DOHH2 (cell line): ENCODE results near the gene GAB1.

Source experiments
- H3F3A ChIP-seq: fragments of 200-600 bp; sonication (generic), shearing (Covaris generic); 2 replicates; pipeline ENCODE4 v1.6.0; 2016; ENCODE audit warnings: antibody characterized with exemption, mild to moderate bottlenecking; ENCODE audit not compliant: control insufficient read depth, insufficient read depth
- H3K27ac ChIP-seq: fragments of 200-600 bp; sonication (generic); 2 replicates; pipeline ENCODE4 v1.5.1; 2014; ENCODE audit warnings: low read depth, mild to moderate bottlenecking, low read length, moderate library complexity
- H3K27me3 ChIP-seq: fragments of 200-600 bp; sonication (generic); 2 replicates; pipeline ENCODE4 v1.6.1; 2014; ENCODE audit warnings: mild to moderate bottlenecking, low read length, mixed read lengths; ENCODE audit not compliant: control insufficient read depth
- H3K36me3 ChIP-seq: fragments of 200-600 bp; sonication (generic); 2 replicates; pipeline ENCODE4 v1.6.1; 2014; ENCODE audit warnings: mild to moderate bottlenecking, low read length, moderate library complexity, mixed read lengths; ENCODE audit not compliant: control insufficient read depth
- H3K4me1 ChIP-seq: fragments of 200-600 bp; sonication (generic); 2 replicates; pipeline ENCODE4 v1.6.1; 2014; ENCODE audit warnings: mild to moderate bottlenecking, low read length, mixed read lengths; ENCODE audit not compliant: control insufficient read depth
- H3K4me2 ChIP-seq: fragments of 200-600 bp; sonication (generic); 2 replicates; pipeline ENCODE4 v1.6.0; 2014; ENCODE audit warnings: mild to moderate bottlenecking, low read length, moderate library complexity
- H3K4me3 ChIP-seq: fragments of 200-600 bp; sonication (generic); 2 replicates; pipeline ENCODE4 v1.5.1; 2014; ENCODE audit warnings: mild to moderate bottlenecking, low read length, mixed read lengths
- H3K79me2 ChIP-seq: fragments of 200-600 bp; sonication (generic); 2 replicates; pipeline ENCODE4 v1.6.1; 2014; ENCODE audit warnings: mild to moderate bottlenecking, low read length, mixed read lengths; ENCODE audit not compliant: control insufficient read depth
- H3K9me2 ChIP-seq: fragments of 200-600 bp; sonication (generic); replicated peaks from 2 replicates; pipeline ENCODE4 v1.6.1; 2014; ENCODE audit warnings: mild to moderate bottlenecking, low read length, mixed read lengths; ENCODE audit not compliant: control insufficient read depth
- H3K9me3 ChIP-seq: fragments of 200-600 bp; sonication (generic); 2 replicates; pipeline ENCODE4 v1.6.1; 2014; ENCODE audit warnings: antibody characterized with exemption, low read length, mixed read lengths; ENCODE audit not compliant: control insufficient read depth, insufficient read depth
- H4K20me1 ChIP-seq: fragments of 200-600 bp; sonication (generic); 2 replicates; pipeline ENCODE4 v1.6.0; 2014; ENCODE audit warnings: low read depth, mild to moderate bottlenecking, antibody characterized with exemption, low read length, moderate library complexity; ENCODE audit not compliant: control insufficient read depth, insufficient read depth
- CTCF ChIP-seq: fragments of 200-600 bp; sonication (generic); IDR thresholded peaks from one replicate; pipeline ENCODE4 v1.5.1; 2014; ENCODE audit warnings: antibody characterized with exemption, mild to moderate bottlenecking, low read depth, low read length; ENCODE audit not compliant: poor library complexity, severe bottlenecking
- EZH2phosphoT487 ChIP-seq: fragments of 200-600 bp; sonication (generic); IDR thresholded peaks from 2 replicates; pipeline ENCODE4 v1.6.1; 2017; ENCODE audit warnings: borderline replicate concordance, mild to moderate bottlenecking, antibody characterized with exemption, low read length, moderate library complexity, mixed read lengths

The GAB1 gene

GRCh38 chr4:143289370-143289769 is 47.3 kb upstream of the GAB1 start:
- no peak overlapping the region for H3K27ac ChIP-seq
- H4K20me1 ChIP-seq, result no peaks in the 10 kb centered on the region
- no peaks in the 10 kb centered on the region for H3K9me3 ChIP-seq
- no peak for TF ChIP-seq CTCF
- TF ChIP-seq EZH2phosphoT487, result no peak
- H3K27me3 ChIP-seq, result no peaks in the 10 kb centered on the region
- no peaks in the 10 kb centered on the region for H3K36me3 ChIP-seq
- no peaks in the 10 kb centered on the region for H3F3A ChIP-seq
- no peaks in the 10 kb centered on the region for H3K79me2 ChIP-seq
- no peak overlapping the region for H3K4me2 ChIP-seq
- H3K4me1 ChIP-seq, result no peaks in the 10 kb centered on the region
- no peak overlapping the region for H3K4me3 ChIP-seq
- no peaks in the 10 kb centered on the region; the same call in 1 of the 2 replicates for H3K9me2 ChIP-seq

- Histone ChIP-seq H4K20me1 (no peaks in the 10 kb centered on the region), H3K79me2 (no peaks in the 10 kb centered on the region), H3F3A (no peaks in the 10 kb centered on the region), H3K4me2 (no peak overlapping the region), H3K9me2 (no peaks in the 10 kb centered on the region; the same call in 1 of the 2 replicates), H3K36me3 (no peaks in the 10 kb centered on the region), H3K4me3 (no peak overlapping the region), H3K27me3 (no peaks in the 10 kb centered on the region), H3K9me3 (no peaks in the 10 kb centered on the region), H3K27ac (no peak overlapping the region), H3K4me1 (no peaks in the 10 kb centered on the region)
- no peak for TF ChIP-seq CTCF
- no peak for TF ChIP-seq EZH2phosphoT487
These were observed 45.4 kb upstream of the GAB1 start for GRCh38 chr4:143291314-143291713.

- H3K4me2 ChIP-seq, result no peak overlapping the region
- no peaks in the 10 kb centered on the region for H3K4me1 ChIP-seq
- no peaks in the 10 kb centered on the region for H3K79me2 ChIP-seq
- no peaks in the 10 kb centered on the region for H4K20me1 ChIP-seq
- H3K4me3 ChIP-seq, result no peak overlapping the region
- no peaks in the 10 kb centered on the region for H3K36me3 ChIP-seq
- H3K9me2 ChIP-seq, result no peaks in the 10 kb centered on the region; the same call in 1 of the 2 replicates
- no peak overlapping the region for H3K27ac ChIP-seq
- no peaks in the 10 kb centered on the region for H3F3A ChIP-seq
- no peaks in the 10 kb centered on the region for H3K9me3 ChIP-seq
- H3K27me3 ChIP-seq, result no peaks in the 10 kb centered on the region
- no peak for TF ChIP-seq EZH2phosphoT487
- no peak for TF ChIP-seq CTCF
These were observed 43.8 kb upstream of the GAB1 start for GRCh38 chr4:143292858-143293257.

GRCh38 chr4:143294310-143294709 is 42.4 kb upstream of the GAB1 start:
- no peak overlapping the region for H3K4me3 ChIP-seq
- no peaks in the 10 kb centered on the region for H4K20me1 ChIP-seq
- no peaks in the 10 kb centered on the region for H3K27me3 ChIP-seq
- no peak for TF ChIP-seq EZH2phosphoT487
- no peaks in the 10 kb centered on the region for H3K79me2 ChIP-seq
- no peaks in the 10 kb centered on the region for H3K9me3 ChIP-seq
- H3K4me2 ChIP-seq, result no peak overlapping the region
- H3K36me3 ChIP-seq, result no peaks in the 10 kb centered on the region
- no peak overlapping the region for H3K27ac ChIP-seq
- no peaks in the 10 kb centered on the region for H3F3A ChIP-seq
- no peaks in the 10 kb centered on the region; the same call in 1 of the 2 replicates for H3K9me2 ChIP-seq
- no peaks in the 10 kb centered on the region for H3K4me1 ChIP-seq
